ENCODE results near the gene PVALB. TPM values are rescaled to one million over a fixed set of nuclear protein-coding genes. Genes with fewer than 3 reads are reported as not detected.

Gene PVALB
- total RNA-seq, 4 donors from 2014 or later, result not detected

DNA sequence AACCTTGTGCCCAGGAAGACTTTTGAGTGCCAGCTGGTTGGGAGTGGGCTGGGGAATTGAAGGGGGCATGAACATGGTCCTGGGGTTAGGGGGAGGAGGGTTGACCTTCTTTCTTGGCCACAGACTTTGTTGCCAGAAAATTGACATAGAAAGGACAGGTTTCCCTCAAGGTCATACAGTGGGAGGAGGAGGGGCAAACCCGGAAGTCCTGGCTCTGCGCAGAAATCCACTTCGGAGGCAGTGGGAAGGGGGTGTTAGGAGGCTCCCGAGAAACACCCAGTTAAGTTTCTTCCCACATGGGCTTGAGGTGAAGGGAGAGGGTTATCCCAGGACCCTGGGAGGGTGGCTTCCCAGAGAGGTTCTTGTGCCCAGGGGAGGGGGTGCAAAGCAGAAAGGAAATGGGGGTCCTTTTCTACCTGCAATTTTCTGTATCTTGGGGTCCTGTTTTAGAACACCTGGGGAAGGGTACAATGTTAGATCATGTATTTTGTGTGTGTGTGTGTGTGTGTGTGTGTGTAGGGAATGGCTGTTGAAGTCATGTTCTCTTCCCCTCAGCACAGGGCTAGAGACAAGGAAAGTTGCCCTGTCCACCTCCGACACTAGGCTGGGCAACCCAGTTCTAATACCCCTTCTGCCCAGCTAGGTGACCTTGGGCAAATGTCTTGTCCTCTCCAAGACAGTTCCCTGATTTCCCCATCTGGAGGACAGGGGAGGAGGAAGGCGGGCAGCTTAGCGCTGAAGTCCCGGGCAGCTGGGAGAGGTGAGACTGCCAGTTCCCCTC is 1.1 kb downstream of the PVALB start:
- Histone ChIP-seq H3K4me3 (no peak overlapping the region), H3K27ac (no peak overlapping the region), H3K36me3 (no peaks in the 10 kb centered on the region), H3K4me1 (peaks cover 5 to 15% (median 6%) of the 10 kb centered on the region in 3 donors), H3K9me3 (no peaks in the 10 kb centered on the region), H3K27me3 (peaks cover 10 to 95% (median 27%) of the 10 kb centered on the region in 4 donors)
- TF ChIP-seq, protein P1, sequence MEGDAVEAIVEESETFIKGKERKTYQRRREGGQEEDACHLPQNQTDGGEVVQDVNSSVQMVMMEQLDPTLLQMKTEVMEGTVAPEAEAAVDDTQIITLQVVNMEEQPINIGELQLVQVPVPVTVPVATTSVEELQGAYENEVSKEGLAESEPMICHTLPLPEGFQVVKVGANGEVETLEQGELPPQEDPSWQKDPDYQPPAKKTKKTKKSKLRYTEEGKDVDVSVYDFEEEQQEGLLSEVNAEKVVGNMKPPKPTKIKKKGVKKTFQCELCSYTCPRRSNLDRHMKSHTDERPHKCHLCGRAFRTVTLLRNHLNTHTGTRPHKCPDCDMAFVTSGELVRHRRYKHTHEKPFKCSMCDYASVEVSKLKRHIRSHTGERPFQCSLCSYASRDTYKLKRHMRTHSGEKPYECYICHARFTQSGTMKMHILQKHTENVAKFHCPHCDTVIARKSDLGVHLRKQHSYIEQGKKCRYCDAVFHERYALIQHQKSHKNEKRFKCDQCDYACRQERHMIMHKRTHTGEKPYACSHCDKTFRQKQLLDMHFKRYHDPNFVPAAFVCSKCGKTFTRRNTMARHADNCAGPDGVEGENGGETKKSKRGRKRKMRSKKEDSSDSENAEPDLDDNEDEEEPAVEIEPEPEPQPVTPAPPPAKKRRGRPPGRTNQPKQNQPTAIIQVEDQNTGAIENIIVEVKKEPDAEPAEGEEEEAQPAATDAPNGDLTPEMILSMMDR (IDR thresholded peaks at IDR 0.05), result no peak
- no peak for TF ChIP-seq POLR2A (IDR thresholded peaks at IDR 0.05)
- intact Hi-C loops (cut with DNase I), result no loop called here
- no peak for DNase-seq
- 38 to 72% methylated on average over 4 to 5 of the region's 8 CpGs for WGBS, 2 donors

DNA sequence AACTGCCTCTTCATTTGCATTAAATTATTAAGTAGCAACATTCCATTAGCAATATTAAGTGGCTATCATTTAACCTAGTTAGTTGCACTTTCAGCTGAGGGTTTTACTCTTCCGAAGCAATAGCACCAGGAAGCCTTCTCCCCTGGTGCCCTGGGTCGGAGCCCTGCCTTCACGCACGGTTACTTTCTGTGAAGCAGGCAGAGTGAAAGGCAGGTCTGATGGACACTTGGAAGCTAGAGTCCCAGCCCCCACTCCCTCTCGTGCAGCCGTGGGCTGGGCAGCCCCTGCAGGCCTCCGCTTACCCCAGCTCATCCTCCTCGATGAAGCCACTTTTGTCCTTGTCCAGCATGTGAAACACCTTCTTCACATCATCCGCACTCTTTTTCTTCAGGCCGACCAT is 2.0 kb downstream of the PVALB start:
- 65 to 83% methylated on average over 8 to 10 of the region's 10 CpGs for WGBS, 2 donors
- TF ChIP-seq, protein P1 (IDR thresholded peaks at IDR 0.05), result no peak
- no peak for TF ChIP-seq POLR2A (IDR thresholded peaks at IDR 0.05)
- no peak overlapping the region for H3K27ac ChIP-seq
- intact Hi-C loops (cut with DNase I), result no loop called here
- no peak for DNase-seq
- no peaks in the 10 kb centered on the region for H3K9me3 ChIP-seq
- H3K36me3 ChIP-seq, result no peaks in the 10 kb centered on the region
- H3K4me3 ChIP-seq, result no peak overlapping the region
- H3K4me1 ChIP-seq, result peaks cover 5 to 15% (median 6%) of the 10 kb centered on the region in 3 donors
- peaks cover 10 to 85% (median 27%) of the 10 kb centered on the region in 4 donors for H3K27me3 ChIP-seq

DNA sequence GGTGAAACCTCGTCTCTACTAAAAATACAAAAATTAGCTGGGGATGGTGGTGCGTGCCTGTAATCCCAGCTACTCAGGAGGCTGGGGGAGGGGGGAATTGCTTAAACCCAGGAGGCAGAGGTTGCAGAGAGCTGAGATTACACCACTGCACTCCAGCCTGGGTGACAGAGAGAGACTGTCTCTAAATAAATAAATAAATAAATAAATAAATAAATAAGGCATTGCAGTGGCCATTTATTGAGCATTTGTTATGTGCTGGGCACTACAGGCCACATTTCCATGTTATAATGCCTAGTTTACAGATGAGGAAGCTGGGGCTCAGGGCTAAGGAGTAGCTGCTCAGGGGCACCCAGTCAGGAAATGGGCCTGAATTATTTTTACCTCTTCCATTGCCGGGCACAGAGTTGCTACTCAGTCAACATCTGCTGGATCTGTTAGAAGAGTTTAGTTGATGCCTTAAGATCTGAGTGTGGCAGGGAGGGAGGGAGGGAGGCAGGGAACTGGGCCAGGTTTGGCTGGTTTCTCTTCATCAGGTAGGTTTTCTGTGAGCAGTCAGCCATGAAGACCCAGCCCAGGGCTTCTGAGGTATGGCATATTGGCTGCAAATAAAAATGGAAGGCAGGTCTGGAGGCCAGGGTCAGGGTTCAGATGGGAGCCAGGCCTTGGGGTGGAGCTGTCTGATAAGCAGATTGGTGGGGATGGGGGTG is 5.6 kb downstream of the PVALB start:
- intact Hi-C loops (cut with DNase I), result no loop called here
- Histone ChIP-seq H3K9me3 (no peaks in the 10 kb centered on the region), H3K27me3 (peaks cover 0 to 61% (median 6%) of the 10 kb centered on the region in 4 donors), H3K36me3 (no peaks in the 10 kb centered on the region), H3K27ac (no peak overlapping the region), H3K4me3 (no peak overlapping the region), H3K4me1 (peaks cover 0 to 3% (median under 1%) of the 10 kb centered on the region in 3 donors)
- no peak for DNase-seq
- no peak for TF ChIP-seq POLR2A (IDR thresholded peaks at IDR 0.05)
- TF ChIP-seq, protein P1 (IDR thresholded peaks at IDR 0.05), result no peak
- WGBS, 2 donors, result 65 to 71% methylated on average over 3 of the region's 3 CpGs

DNA sequence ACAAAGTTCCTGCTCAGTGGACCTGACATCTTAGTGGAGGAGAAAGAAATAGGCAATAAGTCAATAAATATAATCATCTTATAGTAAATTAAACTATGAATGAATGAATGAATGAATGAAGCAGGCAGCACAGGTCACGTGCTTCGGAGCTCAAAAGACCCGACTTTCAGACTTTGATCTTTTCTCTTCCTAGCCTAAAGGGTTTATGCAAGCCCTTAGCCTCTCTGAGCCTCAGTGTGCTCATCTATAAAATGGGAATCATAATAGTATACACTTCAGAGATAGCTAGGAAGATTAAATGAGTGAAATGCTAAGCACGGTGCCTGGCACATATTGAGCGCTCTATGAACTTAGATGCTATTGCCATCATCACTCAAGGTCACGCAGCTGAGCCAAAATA is 7.5 kb downstream of the PVALB start:
- TF ChIP-seq POLR2A (IDR thresholded peaks at IDR 0.05), result no peak
- TF ChIP-seq, protein P1 (IDR thresholded peaks at IDR 0.05), result no peak
- H3K36me3 ChIP-seq, result no peaks in the 10 kb centered on the region
- H3K27ac ChIP-seq, result no peak overlapping the region
- intact Hi-C loops (cut with DNase I), result no loop called here
- no peaks in the 10 kb centered on the region for H3K4me1 ChIP-seq
- no peaks in the 10 kb centered on the region for H3K9me3 ChIP-seq
- peaks cover 0 to 61% (median 0%) of the 10 kb centered on the region in 4 donors for H3K27me3 ChIP-seq
- no peak overlapping the region for H3K4me3 ChIP-seq
- 75 to 78% methylated on average over 6 of the region's 6 CpGs for WGBS, 2 donors
- no peak for DNase-seq

DNA sequence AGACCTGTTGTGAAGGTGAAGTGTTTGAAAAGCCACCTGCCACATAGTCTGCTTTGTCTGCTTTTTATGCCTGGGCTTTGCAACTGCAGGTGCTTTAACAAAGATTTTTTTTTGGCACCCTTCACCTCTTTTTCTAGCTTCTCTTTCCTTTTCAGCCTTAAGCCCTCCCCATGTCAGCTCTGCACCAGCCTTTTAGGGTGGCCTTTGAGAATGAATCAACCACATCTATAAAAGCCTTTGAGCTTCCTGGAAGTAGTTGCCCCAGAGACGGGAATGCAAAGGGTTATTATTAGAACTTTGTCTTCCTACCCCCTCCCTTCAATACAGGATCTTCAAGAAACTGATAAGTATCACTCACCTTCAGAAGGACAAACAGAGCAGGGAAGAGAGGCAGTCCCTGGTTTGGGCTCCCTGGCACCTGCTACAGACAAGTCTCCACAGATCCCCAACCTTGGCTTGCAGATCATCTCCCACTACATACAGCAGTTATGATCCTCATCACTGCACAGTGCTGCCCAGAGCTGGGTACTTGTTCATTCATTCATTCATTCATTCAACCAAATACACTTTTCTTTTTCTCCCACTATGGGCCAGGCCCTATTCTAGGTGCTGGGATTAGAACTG is 8.0 kb downstream of the PVALB start:
- H3K27me3 ChIP-seq, result peaks cover 0 to 61% (median 0%) of the 10 kb centered on the region in 4 donors
- no peaks in the 10 kb centered on the region for H3K4me1 ChIP-seq
- WGBS, 2 donors, result 25 to 29% methylated on average over 1 of the region's 1 CpG
- DNase-seq, result no peak
- H3K27ac ChIP-seq, result no peak overlapping the region
- no peaks in the 10 kb centered on the region for H3K9me3 ChIP-seq
- no peaks in the 10 kb centered on the region for H3K36me3 ChIP-seq
- no peak for TF ChIP-seq POLR2A (IDR thresholded peaks at IDR 0.05)
- TF ChIP-seq, protein P1 (IDR thresholded peaks at IDR 0.05), result no peak
- no peak overlapping the region for H3K4me3 ChIP-seq
- intact Hi-C loops (cut with DNase I), result no loop called here
